Fibroblast of the aortic adventitia (primary cell): ENCODE measurements around the gene ALX1. TPM values are rescaled to one million over a fixed set of nuclear protein-coding genes. Genes with fewer than 3 reads are reported as not detected.
"Not testable (repeated sequence)": the region's sequence is repeated elsewhere in the genome, so short reads cannot be mapped to it uniquely, and the experiment has no call there.

Source experiments
- DNase-seq: peaks from one replicate; pipeline ENCODE4 v3.0.0-alpha.2; 2010; ENCODE audit warnings: low read depth
- H3K4me3 ChIP-seq: 2 replicates; pipeline ENCODE4 v1.5.1; 2011; ENCODE audit warnings: low read depth, mild to moderate bottlenecking, control low read depth, low read length, moderate library complexity
- total RNA-seq: library from RNA; depleted of rRNA; stranded (reverse); fragments of >200 nt; gene quantifications from 2 replicates; pipeline ENCODE4 v1.2.3, GENCODE V29; 2012; ENCODE audit warnings: low replicate concordance
- TF ChIP-seq, protein P1 (sequence below): IDR thresholded peaks from 2 replicates; pipeline ENCODE4 v1.5.1; 2011; ENCODE audit warnings: mild to moderate bottlenecking, low read length, control low read depth, inconsistent platforms; ENCODE audit not compliant: insufficient read depth

The ALX1 gene
- total RNA-seq, 1 donor = 0.63 TPM

DNA sequence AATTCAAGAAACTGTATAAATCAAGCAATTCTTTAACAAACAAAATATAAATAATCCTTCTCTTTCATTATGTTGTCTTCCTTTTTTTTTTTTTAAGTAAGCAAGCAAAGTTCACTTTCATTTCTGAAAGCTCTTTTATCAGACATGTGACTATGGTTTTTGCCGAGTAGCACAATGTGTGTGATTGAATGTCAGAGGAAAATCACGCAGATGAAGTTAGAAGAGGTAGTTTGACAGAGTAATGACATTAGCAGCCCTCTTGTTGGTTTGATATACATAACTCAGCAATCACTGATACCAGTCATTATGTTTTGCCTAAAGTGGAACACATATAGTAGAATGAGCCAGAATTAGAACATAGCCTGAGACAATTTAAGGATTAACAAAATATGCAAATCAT lies 19.0 kb downstream of the ALX1 start:
- no peak overlapping the region for H3K4me3 ChIP-seq
- TF ChIP-seq, protein P1, sequence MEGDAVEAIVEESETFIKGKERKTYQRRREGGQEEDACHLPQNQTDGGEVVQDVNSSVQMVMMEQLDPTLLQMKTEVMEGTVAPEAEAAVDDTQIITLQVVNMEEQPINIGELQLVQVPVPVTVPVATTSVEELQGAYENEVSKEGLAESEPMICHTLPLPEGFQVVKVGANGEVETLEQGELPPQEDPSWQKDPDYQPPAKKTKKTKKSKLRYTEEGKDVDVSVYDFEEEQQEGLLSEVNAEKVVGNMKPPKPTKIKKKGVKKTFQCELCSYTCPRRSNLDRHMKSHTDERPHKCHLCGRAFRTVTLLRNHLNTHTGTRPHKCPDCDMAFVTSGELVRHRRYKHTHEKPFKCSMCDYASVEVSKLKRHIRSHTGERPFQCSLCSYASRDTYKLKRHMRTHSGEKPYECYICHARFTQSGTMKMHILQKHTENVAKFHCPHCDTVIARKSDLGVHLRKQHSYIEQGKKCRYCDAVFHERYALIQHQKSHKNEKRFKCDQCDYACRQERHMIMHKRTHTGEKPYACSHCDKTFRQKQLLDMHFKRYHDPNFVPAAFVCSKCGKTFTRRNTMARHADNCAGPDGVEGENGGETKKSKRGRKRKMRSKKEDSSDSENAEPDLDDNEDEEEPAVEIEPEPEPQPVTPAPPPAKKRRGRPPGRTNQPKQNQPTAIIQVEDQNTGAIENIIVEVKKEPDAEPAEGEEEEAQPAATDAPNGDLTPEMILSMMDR = no peak
- DNase-seq = no peak

DNA sequence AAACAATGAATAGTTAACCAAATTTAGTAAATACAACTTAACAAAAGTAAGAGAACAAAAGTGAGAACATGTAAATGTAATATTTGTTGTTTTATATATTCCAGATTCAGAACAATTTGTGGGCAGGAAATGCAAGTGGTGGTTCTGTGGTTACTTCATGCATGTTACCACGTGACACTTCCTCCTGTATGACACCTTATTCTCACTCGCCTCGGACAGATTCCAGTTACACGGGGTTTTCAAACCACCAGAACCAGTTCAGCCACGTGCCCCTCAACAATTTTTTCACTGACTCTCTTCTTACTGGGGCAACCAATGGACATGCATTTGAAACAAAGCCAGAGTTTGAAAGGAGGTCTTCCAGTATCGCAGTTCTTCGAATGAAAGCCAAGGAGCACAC lies 21.0 kb downstream of the ALX1 start:
- no peak overlapping the region for H3K4me3 ChIP-seq
- no peak for DNase-seq
- TF ChIP-seq, protein P1 = no peak

DNA sequence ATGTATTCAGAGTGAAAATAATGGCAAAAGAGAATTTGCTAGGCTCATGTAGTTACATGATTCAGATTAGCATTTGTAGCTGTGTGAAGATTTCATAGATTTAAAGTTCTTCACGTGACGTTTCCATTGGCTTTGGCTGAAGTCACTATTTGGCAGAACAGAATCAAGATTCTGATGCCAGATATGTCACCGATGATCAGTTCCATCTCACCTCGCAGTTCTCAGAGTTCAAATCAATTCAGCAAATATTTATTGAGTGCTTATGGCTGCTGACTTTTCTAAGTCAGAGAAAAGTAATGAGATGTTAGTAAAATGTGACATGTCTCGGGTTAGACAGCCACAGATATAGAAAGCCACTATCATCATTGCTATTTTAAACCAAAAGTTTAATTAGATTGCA lies 28.4 kb downstream of the ALX1 start:
- TF ChIP-seq, protein P1 = no peak
- no peak overlapping the region for H3K4me3 ChIP-seq
- DNase-seq = no peak

DNA sequence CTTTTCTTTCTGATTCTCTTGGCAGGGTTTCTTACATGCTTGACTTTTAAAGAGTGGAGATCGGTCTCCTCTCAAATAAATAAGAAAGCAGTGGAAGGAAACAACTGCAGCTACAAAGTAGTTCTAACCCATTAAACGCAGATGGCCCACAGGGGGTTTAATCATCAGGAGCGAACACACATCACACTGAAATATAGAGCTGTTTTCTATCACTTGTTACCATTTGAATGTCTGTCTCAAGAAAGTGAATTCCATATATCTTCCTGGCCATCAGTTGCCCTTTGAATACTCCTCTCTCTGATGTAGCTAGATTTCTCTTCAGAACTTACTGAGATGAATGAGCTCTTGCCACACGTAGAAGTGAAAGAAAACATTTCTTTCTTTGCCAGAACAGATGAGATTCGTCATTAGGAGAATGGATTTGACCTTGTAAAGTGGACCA lies 29.1 kb downstream of the ALX1 start:
- no peak for DNase-seq
- TF ChIP-seq, protein P1 = no peak
- H3K4me3 ChIP-seq = no peak overlapping the region

DNA sequence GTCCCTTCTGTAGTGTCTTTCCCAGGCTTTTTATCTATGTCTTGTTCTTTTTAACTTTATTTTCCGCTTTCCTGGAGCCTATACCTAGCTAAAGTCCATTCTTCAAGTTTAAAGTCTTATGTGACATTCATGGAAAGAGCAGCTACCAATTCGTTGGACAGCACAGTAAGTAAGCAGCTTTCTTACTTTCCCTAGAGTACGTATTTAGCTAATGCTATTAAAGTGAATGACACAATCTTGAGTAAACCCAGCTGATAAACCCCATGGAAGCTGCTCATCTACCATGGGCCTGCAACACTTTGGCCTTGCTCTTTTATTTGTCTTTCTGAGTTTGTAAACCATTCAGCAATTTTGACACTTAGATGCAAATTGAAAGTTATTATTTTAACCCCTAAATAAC lies 30.0 kb downstream of the ALX1 start:
- no peak for DNase-seq
- TF ChIP-seq, protein P1 = no peak

DNA sequence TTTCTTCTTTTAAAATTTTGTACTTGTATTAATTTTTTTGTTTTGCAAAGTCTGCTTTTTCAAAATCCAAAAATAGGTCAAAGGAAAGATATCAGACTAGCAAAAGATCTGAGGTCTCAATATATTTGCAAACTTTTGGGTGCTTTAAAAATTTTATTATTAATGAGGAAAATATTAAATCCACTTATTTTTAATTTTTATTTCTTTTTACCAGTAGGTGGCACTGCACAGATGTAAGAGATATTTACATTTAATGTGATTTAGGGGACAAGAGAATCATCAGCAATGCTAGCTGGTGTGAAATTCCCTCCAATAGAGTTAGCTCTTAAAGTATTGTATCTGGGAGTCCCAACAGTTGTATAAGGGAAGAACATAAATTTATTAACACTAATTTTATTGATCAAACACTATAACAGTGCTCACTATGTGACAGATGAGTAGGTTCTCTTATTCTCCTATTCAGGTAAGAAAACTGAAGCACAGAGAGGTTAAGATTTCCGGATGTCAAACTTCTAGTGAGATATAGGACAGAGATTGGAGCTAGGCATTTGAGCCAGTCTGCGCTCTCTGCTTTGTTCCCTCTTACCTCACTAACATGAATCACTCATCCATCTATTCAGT lies 30.5 kb downstream of the ALX1 start:
- no peak overlapping the region for H3K4me3 ChIP-seq
- TF ChIP-seq, protein P1 = peak; percentile 27
- DNase-seq = peak; percentile 36

More for the DNA sequence above, 30.0 kb downstream of the ALX1 start:
- no peak overlapping the region for H3K4me3 ChIP-seq

DNA sequence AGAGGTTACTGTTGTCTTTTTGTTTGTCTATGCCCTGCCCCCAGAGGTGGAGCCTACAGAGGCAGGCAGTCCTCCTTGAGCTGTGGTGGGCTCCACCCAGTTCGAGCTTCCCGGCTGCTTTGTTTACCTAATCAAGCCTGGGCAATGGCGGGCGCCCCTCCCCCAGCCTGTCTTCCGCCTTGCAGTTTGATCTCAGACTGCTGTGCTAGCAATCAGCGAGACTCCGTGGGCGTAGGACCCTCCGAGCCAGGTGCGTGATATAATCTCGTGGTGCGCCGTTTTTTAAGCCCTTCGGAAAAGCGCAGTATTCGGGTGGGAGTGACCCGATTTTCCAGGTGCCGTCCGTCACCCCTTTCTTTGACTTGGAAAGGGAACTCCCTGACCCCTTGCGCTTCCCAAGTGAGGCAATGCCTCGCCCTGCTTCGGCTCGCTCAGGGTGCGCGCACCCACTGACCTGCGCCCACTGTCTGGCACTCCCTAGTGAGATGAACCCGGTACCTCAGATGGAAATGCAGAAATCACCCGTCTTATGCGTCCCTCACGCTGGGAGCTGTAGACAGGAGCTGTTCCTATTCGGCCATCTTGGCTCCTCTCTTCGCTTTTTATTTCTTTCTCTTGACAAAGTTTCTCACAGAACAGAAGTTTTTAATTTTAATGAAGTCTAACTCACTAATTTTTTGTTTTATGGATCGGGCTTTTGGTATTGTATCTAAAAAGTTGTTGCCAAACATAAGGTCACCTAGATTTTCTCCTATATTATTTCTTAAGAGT lies 38.0 kb downstream of the ALX1 start:
- H3K4me3 ChIP-seq, DNase-seq: not testable (repeated sequence)
